CD1c-positive myeloid dendritic cell (primary cell): ENCODE measurements around the gene MMP25.

ENCODE experiments used
- DNase-seq: peaks from one replicate; pipeline ENCODE4 v3.0.0-alpha.2; 2016; ENCODE audit errors: extremely low spot score

MMP25 gene

GRCh38 chr16:3092501-3092941, 46.2 kb downstream of the MMP25 start:
- no peak for DNase-seq

GRCh38 chr16:3094289-3095027, 48.1 kb downstream of the MMP25 start:
- peak; percentile 82 for DNase-seq

GRCh38 chr16:3095869-3096268, 49.5 kb downstream of the MMP25 start:
- peak; percentile 91 for DNase-seq

- DNase-seq: peak; percentile 23
These were observed 50.0 kb downstream of the MMP25 start for GRCh38 chr16:3096362-3096761.

GRCh38 chr16:3097266-3097665, 50.9 kb downstream of the MMP25 start:
- no peak for DNase-seq

- DNase-seq: no peak
These were observed 52.4 kb downstream of the MMP25 start, which contains the start of gene ZSCAN10 for GRCh38 chr16:3098459-3099394. TSS of gene ZSCAN10 (minus strand) at chr16:3099294. CDS start at chr16:3092937, 6,357 bp downstream.

- DNase-seq: no peak
These were observed 53.0 kb downstream of the MMP25 start for GRCh38 chr16:3099395-3099731.

GRCh38 chr16:3099732-3100499, 53.6 kb downstream of the MMP25 start:
- peak; percentile 96 for DNase-seq

GRCh38 chr16:3101018-3101840, 54.9 kb downstream of the MMP25 start:
- DNase-seq: peak; percentile 71

- DNase-seq: peak; percentile 42
These were observed 55.6 kb downstream of the MMP25 start for GRCh38 chr16:3101841-3102470.

- peak; percentile 95 for DNase-seq
These were observed 60.0 kb downstream of the MMP25 start for GRCh38 chr16:3106205-3106928.
